ENCODE data around the gene TEP1. TPM values are rescaled to one million over a fixed set of nuclear protein-coding genes. Genes with fewer than 3 reads are reported as not detected.

TEP1 gene
- total RNA-seq, 2 experiments from 2014 or later, result 13.4 to 26.8 TPM

DNA sequence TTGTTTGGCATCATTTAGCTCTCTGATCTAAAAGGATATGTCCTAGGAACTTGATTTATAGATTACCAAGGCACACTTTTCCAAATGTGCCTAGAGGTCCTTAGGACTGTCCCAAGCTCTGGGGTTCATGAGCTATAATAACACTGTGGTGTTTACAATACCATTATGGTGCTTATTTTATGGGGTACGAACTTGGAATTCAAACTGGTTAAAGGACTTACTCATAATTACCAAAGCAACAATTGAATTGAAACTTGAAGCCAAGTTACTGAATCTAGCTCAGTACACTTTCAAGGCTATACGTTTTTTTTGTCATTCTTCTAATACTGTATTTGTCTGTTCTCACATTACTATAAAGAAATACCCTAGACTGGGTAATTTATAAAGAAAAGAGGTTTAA, 9.6 kb upstream of the TEP1 start:
- intact Hi-C loops (cut with micrococcal nuclease; ENCODE audit: unreplicated experiment), result no loop called here
- CTCF ChIA-PET (ENCODE audit: unreplicated experiment), result interaction anchor here (1.2 to 1.6 kb wide), 2 partner anchors 9 to 95 kb away, joined by 3 to 5 read pairs; no protein-coding TSS in a partner anchor
- POLR2A ChIA-PET, result interaction anchor here (0.7 to 3.2 kb wide), 8 partner anchors 8 to 92 kb away, joined by 3 to 16 read pairs (median 6); partner anchors contain the start of genes APEX1, OSGEP and PIP4P1
- H3K4me3 ChIP-seq (ENCODE audit: low read depth, low read length, poor library complexity, severe bottlenecking), result no peak overlapping the region
- H3K27ac ChIP-seq (ENCODE audit: low read depth, low read length, poor library complexity, severe bottlenecking), result no peak overlapping the region
- H3K4me1 ChIP-seq (ENCODE audit: insufficient read depth, low read length, poor library complexity, severe bottlenecking), result peaks cover 42% of the 10 kb centered on the region
- H3K79me2 ChIP-seq (ENCODE audit: insufficient read depth, low read depth, low read length), result no peaks in the 10 kb centered on the region
- H3K4me2 ChIP-seq (ENCODE audit: low read length), result no peak overlapping the region
- no peaks in the 10 kb centered on the region for H4K20me1 ChIP-seq (ENCODE audit: insufficient read depth, low read length)
- 0 out of 2 replicates have a peak overlapping the region, but pooled peaks have one; percentile 15 for H2AFZ ChIP-seq (ENCODE audit: low read length)
- TF ChIP-seq, protein P1, sequence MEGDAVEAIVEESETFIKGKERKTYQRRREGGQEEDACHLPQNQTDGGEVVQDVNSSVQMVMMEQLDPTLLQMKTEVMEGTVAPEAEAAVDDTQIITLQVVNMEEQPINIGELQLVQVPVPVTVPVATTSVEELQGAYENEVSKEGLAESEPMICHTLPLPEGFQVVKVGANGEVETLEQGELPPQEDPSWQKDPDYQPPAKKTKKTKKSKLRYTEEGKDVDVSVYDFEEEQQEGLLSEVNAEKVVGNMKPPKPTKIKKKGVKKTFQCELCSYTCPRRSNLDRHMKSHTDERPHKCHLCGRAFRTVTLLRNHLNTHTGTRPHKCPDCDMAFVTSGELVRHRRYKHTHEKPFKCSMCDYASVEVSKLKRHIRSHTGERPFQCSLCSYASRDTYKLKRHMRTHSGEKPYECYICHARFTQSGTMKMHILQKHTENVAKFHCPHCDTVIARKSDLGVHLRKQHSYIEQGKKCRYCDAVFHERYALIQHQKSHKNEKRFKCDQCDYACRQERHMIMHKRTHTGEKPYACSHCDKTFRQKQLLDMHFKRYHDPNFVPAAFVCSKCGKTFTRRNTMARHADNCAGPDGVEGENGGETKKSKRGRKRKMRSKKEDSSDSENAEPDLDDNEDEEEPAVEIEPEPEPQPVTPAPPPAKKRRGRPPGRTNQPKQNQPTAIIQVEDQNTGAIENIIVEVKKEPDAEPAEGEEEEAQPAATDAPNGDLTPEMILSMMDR (conservative IDR thresholded peaks at IDR 0.05; ENCODE audit: low read length), result no peak
- TF ChIP-seq EZH2phosphoT487 (IDR thresholded peaks at IDR 0.05; ENCODE audit: borderline replicate concordance, low read depth, low read length), result no peak
- H3K9me2 ChIP-seq (ENCODE audit: insufficient read depth, low read length), result no peaks in the 10 kb centered on the region
- H3K9me3 ChIP-seq (ENCODE audit: low read length), result no peaks in the 10 kb centered on the region
- DNase-seq (ENCODE audit: low spot score), result no peak
- no peaks in the 10 kb centered on the region for H3K36me3 ChIP-seq (ENCODE audit: insufficient read depth, low read length)
- BruUV-seq (replicated peaks), result no TSS peak

DNA sequence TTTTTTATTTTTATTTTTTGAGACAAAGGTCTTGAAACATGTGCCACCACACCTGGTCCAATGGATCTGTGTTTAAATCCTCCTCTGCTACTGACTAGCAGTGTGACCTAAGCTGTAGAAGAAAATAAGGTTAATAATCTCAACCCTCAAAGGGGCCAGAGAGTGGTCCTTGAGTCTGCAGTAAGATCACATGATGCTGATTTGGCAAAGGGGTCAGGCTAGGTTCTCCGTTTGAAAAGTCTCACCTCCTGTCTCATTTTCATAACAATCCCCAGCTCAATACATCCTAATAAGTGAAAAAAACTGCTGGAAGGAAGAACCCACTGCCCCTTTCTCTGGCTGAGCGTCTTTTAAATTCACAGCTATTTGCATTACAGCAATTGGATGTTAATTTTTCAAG, 8.0 kb upstream of the TEP1 start:
- no peak for DNase-seq (ENCODE audit: low spot score)
- no peak overlapping the region for H3K4me3 ChIP-seq (ENCODE audit: low read depth, low read length, poor library complexity, severe bottlenecking)
- no peak overlapping the region for H3K27ac ChIP-seq (ENCODE audit: low read depth, low read length, poor library complexity, severe bottlenecking)
- CTCF ChIA-PET (ENCODE audit: unreplicated experiment), result no interaction called here
- intact Hi-C loops (cut with micrococcal nuclease; ENCODE audit: unreplicated experiment), result no loop called here
- H3K79me2 ChIP-seq (ENCODE audit: insufficient read depth, low read depth, low read length), result no peaks in the 10 kb centered on the region
- H3K9me2 ChIP-seq (ENCODE audit: insufficient read depth, low read length), result no peaks in the 10 kb centered on the region
- peak overlapping the region; percentile 46 for H3K4me2 ChIP-seq (ENCODE audit: low read length)
- TF ChIP-seq, protein P1 (conservative IDR thresholded peaks at IDR 0.05; ENCODE audit: low read length), result no peak
- TF ChIP-seq EZH2phosphoT487 (IDR thresholded peaks at IDR 0.05; ENCODE audit: borderline replicate concordance, low read depth, low read length), result no peak
- no peaks in the 10 kb centered on the region for H3K9me3 ChIP-seq (ENCODE audit: low read length)
- no TSS peak for BruUV-seq (replicated peaks)
- peaks cover 47% of the 10 kb centered on the region for H3K4me1 ChIP-seq (ENCODE audit: insufficient read depth, low read length, poor library complexity, severe bottlenecking)
- POLR2A ChIA-PET, result interaction anchor here (1.0 to 2.4 kb wide), 6 partner anchors 9 to 79 kb away, joined by 3 to 12 read pairs (median 6); partner anchors contain the start of genes APEX1 and OSGEP
- no peaks in the 10 kb centered on the region for H4K20me1 ChIP-seq (ENCODE audit: insufficient read depth, low read length)
- peak overlapping the region; percentile 66 for H2AFZ ChIP-seq (ENCODE audit: low read length)
- no peaks in the 10 kb centered on the region for H3K36me3 ChIP-seq (ENCODE audit: insufficient read depth, low read length)

DNA sequence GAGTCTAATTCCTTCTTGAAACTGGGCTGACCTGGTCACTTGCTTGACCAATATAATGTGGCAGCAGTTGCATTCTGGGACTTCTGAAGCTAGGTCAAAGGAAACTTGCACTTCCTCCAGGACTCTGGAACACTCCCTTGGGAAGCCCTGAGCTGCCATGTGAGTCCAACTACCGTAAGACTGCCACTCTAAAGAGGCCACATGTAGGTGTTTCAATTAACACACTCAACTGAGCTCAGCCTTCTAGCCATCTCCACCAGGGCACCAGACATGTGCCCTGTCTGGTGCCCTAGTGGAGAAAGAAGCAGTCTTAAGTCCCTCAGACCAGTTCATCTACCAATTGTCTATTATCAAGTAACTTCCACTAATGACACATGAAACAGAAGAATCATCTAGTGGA, 6.1 kb upstream of the TEP1 start:
- Histone ChIP-seq H3K36me3 (ENCODE audit: insufficient read depth, low read length) (no peaks in the 10 kb centered on the region), H3K79me2 (ENCODE audit: insufficient read depth, low read depth, low read length) (no peaks in the 10 kb centered on the region), H3K4me3 (ENCODE audit: low read depth, low read length, poor library complexity, severe bottlenecking) (no peak overlapping the region), H3K4me1 (ENCODE audit: insufficient read depth, low read length, poor library complexity, severe bottlenecking) (peaks cover 41% of the 10 kb centered on the region), H3K27ac (ENCODE audit: low read depth, low read length, poor library complexity, severe bottlenecking) (no peak overlapping the region), H3K4me2 (ENCODE audit: low read length) (no peak overlapping the region), H3K9me3 (ENCODE audit: low read length) (no peaks in the 10 kb centered on the region), H2AFZ (ENCODE audit: low read length) (peak overlapping the region; percentile 13; the same call in 1 of the 2 replicates), H3K9me2 (ENCODE audit: insufficient read depth, low read length) (no peaks in the 10 kb centered on the region), H4K20me1 (ENCODE audit: insufficient read depth, low read length) (no peaks in the 10 kb centered on the region)
- no TSS peak for BruUV-seq (replicated peaks)
- ChIA-PET POLR2A (interaction anchor here (0.7 to 1.3 kb wide), 4 partner anchors 10 to 670 kb away, joined by 3 to 4 read pairs (median 3); partner anchors contain the start of gene PIP4P1), CTCF (ENCODE audit: unreplicated experiment) (no interaction called here)
- DNase-seq (ENCODE audit: low spot score), result no peak
- TF ChIP-seq, protein P1 (conservative IDR thresholded peaks at IDR 0.05; ENCODE audit: low read length), result no peak
- no peak for TF ChIP-seq EZH2phosphoT487 (IDR thresholded peaks at IDR 0.05; ENCODE audit: borderline replicate concordance, low read depth, low read length)
- intact Hi-C loops (cut with micrococcal nuclease; ENCODE audit: unreplicated experiment), result loop anchor here (5.0 kb wide), 1 partner anchor 263 kb away; the partner anchor contains the start of gene RNASE4

All from OCI-LY7 (cell line).